HepG2 (cell line): ENCODE results near the gene RCHY1. TPM values are rescaled to one million over a fixed set of nuclear protein-coding genes. Genes with fewer than 3 reads are reported as not detected.

Source experiments
- CBFB ChIP-seq: sonication (generic); formaldehyde crosslinking; IDR thresholded peaks from 2 replicates; pipeline ENCODE4 v1.4.0; 2020; ENCODE audit warnings: missing genetic modification reagents
- CCDC6 ChIP-seq: sonication (generic); formaldehyde crosslinking; IDR thresholded peaks from 2 replicates; pipeline ENCODE4 v1.8.1; 2022; ENCODE audit warnings: mild to moderate bottlenecking, missing genetic modification reagents, moderate library complexity
- CHD2 ChIP-seq: IDR thresholded peaks from 2 replicates; pipeline ENCODE4 v1.6.1; 2011; ENCODE audit warnings: low read depth, low read length, improper control_type of control experiment
- GFI1 ChIP-seq: sonication (generic); formaldehyde crosslinking; IDR thresholded peaks from 2 replicates; pipeline ENCODE4 v1.5.0; 2020; ENCODE audit warnings: missing genetic modification reagents, mild to moderate bottlenecking, borderline replicate concordance
- HOXA3 ChIP-seq: sonication (generic); formaldehyde crosslinking; IDR thresholded peaks from 2 replicates; pipeline ENCODE4 v1.5.0; 2020; ENCODE audit warnings: missing genetic modification reagents
- JDP2 ChIP-seq: sonication (generic); formaldehyde crosslinking; IDR thresholded peaks from 2 replicates; pipeline ENCODE4 v1.8.1; 2022; ENCODE audit warnings: missing genetic modification reagents, borderline replicate concordance
- KAT2B ChIP-seq: fragments of 150-350 bp; IDR thresholded peaks from 2 replicates; pipeline ENCODE4 v1.6.1; 2014; ENCODE audit warnings: low read depth, low read length, borderline replicate concordance
- MEF2D ChIP-seq: sonication (generic); formaldehyde crosslinking; IDR thresholded peaks from 2 replicates; pipeline ENCODE4 v1.5.1; 2020; ENCODE audit warnings: mild to moderate bottlenecking, missing genetic modification reagents
- MXD1 ChIP-seq: sonication (generic); formaldehyde crosslinking; IDR thresholded peaks from 2 replicates; pipeline ENCODE4 v1.4.0; 2020; ENCODE audit warnings: mild to moderate bottlenecking, missing genetic modification reagents
- NR3C1 ChIP-seq: sonication (generic); formaldehyde crosslinking; IDR thresholded peaks from 2 replicates; pipeline ENCODE4 v1.4.0; 2020; ENCODE audit warnings: missing genetic modification reagents
- PLRG1 ChIP-seq: fragments of 450-650 bp; conservative IDR thresholded peaks from 2 replicates; pipeline ENCODE4 v1.6.1; 2016
- POLR2A ChIP-seq, 2 experiments: IDR thresholded peaks; 2 replicates each; pipeline ENCODE4 v1.6.1; 2011; ENCODE audit warnings: low read depth in 2 of 2, low read length in 2 of 2, mild to moderate bottlenecking in 1 of 2, moderate library complexity in 1 of 2; ENCODE audit not compliant: insufficient read depth in 1 of 2
- PTBP1 ChIP-seq: fragments of 200-400 bp; formaldehyde crosslinking; IDR thresholded peaks from 2 replicates; pipeline ENCODE4 v1.6.1; 2018; ENCODE audit warnings: low read length, low read depth; ENCODE audit not compliant: poor library complexity, severe bottlenecking
- SPEN ChIP-seq: sonication (generic); formaldehyde crosslinking; IDR thresholded peaks from 2 replicates; pipeline ENCODE4 v1.5.1; 2020; ENCODE audit warnings: low read depth, mild to moderate bottlenecking, missing genetic modification reagents
- ZFP91 ChIP-seq: sonication (generic); formaldehyde crosslinking; IDR thresholded peaks from 2 replicates; pipeline ENCODE4 v1.9.0; 2022; ENCODE audit warnings: missing genetic modification reagents, mild to moderate bottlenecking, borderline replicate concordance
- ZNF142 ChIP-seq: sonication (generic); formaldehyde crosslinking; IDR thresholded peaks from 2 replicates; pipeline ENCODE4 v1.4.0; 2020; ENCODE audit warnings: missing genetic modification reagents
- ZNF337 ChIP-seq: sonication (generic); formaldehyde crosslinking; IDR thresholded peaks from 2 replicates; pipeline ENCODE4 v1.5.1; 2020; ENCODE audit warnings: missing genetic modification reagents, low read depth, mild to moderate bottlenecking, borderline replicate concordance
- ZNF446 ChIP-seq: sonication (generic); formaldehyde crosslinking; IDR thresholded peaks from 2 replicates; pipeline ENCODE4 v1.5.0; 2020; ENCODE audit warnings: mild to moderate bottlenecking, missing genetic modification reagents
- ZNF543 ChIP-seq: sonication (generic); formaldehyde crosslinking; IDR thresholded peaks from 2 replicates; pipeline ENCODE4 v1.4.0; 2020; ENCODE audit warnings: mild to moderate bottlenecking, missing genetic modification reagents
- ZNF616 ChIP-seq: sonication (generic); formaldehyde crosslinking; IDR thresholded peaks from 2 replicates; pipeline ENCODE4 v1.5.0; 2020; ENCODE audit warnings: low read depth, mild to moderate bottlenecking, missing genetic modification reagents
- ZNF747 ChIP-seq: sonication (generic); formaldehyde crosslinking; IDR thresholded peaks from 2 replicates; pipeline ENCODE4 v1.8.1; 2023; ENCODE audit warnings: missing genetic modification reagents, mild to moderate bottlenecking, borderline replicate concordance
- ZNF839 ChIP-seq: sonication (generic); formaldehyde crosslinking; IDR thresholded peaks from 2 replicates; pipeline ENCODE4 v1.4.0; 2020; ENCODE audit warnings: missing genetic modification reagents, mild to moderate bottlenecking, borderline replicate concordance
- ZSCAN22 ChIP-seq: sonication (generic); formaldehyde crosslinking; IDR thresholded peaks from 2 replicates; pipeline ENCODE4 v1.4.0; 2020; ENCODE audit warnings: mild to moderate bottlenecking, missing genetic modification reagents
- polyA plus RNA-seq, 8 experiments: library from polyadenylated mRNA; depleted of rRNA in 3 of 8; stranded (reverse) in 7 of 8; unstranded in 1 of 8; fragments of >200 nt; fragmentation: Illumina TruSeq in 4 of 8; extraction: Trizol in 4 of 8; gene quantifications; 2 replicates each; pipeline versions ENCODE4 v1.2.1 to v1.2.3, GENCODE V29; 2011 to 2016; ENCODE audit warnings: low read depth in 4 of 8, missing spikeins in 1 of 8, mixed read lengths in 1 of 8; ENCODE audit not compliant: insufficient read depth in 1 of 8
- total RNA-seq, 5 experiments: library from RNA; depleted of rRNA; stranded (reverse); fragments of >200 nt; fragmentation: Illumina TruSeq; extraction: Trizol; gene quantifications; 2 replicates each; pipeline ENCODE4 v1.2.3, GENCODE V29; 2016; ENCODE audit warnings: low read depth in 1 of 5

The RCHY1 gene
- total and polyA plus RNA-seq, 2 of the 13 experiments (the other 11 are each of a cell fraction or from before 2014, with no cell fraction given), result 19.9 to 30.5 TPM

- TF ChIP-seq PLRG1 (no peak), JDP2 (no peak), GFI1 (peak; percentile 54; the same call in 1 of the 2 replicates), ZNF337 (no peak), ZNF747 (peak; percentile 64; the same call in 1 of the 2 replicates), POLR2A (IDR thresholded peaks at IDR 0.05; ENCODE audit: insufficient read depth in 1 of 2, low read depth in 2 of 2, low read length in 2 of 2) (peak; percentile 94 to 97), MXD1 (CRISPR knock-in tag) (no peak; the same call in 1 of the 2 replicates), CHD2 (no peak), PTBP1 (no peak), NR3C1 (no peak), ZNF543 (CRISPR knock-in tag) (peak; percentile 66; the same call in 1 of the 2 replicates), ZSCAN22 (CRISPR knock-in tag) (no peak), HOXA3 (CRISPR knock-in tag) (peak; percentile 99), ZNF839 (CRISPR knock-in tag) (no peak; the same call in 1 of the 2 replicates), ZNF142 (CRISPR knock-in tag) (no peak), ZFP91 (CRISPR knock-in tag) (peak; percentile 95), CCDC6 (CRISPR knock-in tag) (peak; percentile 98), SPEN (CRISPR knock-in tag) (peak; percentile 93), MEF2D (CRISPR knock-in tag) (no peak; the same call in 1 of the 2 replicates), KAT2B (no peak), ZNF616 (no peak), ZNF446 (CRISPR knock-in tag) (0 out of 2 replicates have a peak, but pooled peaks have one; percentile 37), CBFB (CRISPR knock-in tag) (no peak)
Measured at GRCh38 chr4:75514131-75514948, at the start of gene RCHY1, which contains the start of gene THAP6 (continued).
